Urothelium cell line (cell line): ENCODE data around the gene TNFRSF19.
"Not testable (repeated sequence)": the region's sequence is repeated elsewhere in the genome, so short reads cannot be mapped to it uniquely, and the experiment has no call there.

ENCODE experiments used
- DNase-seq: peaks from one replicate; pipeline ENCODE4 v3.0.0; 2011; ENCODE audit warnings: low spot score, mixed read lengths
- FAIRE-seq: peaks from 2 replicates; lab custom pipeline; 2011; peaks lifted over from hg19 to GRCh38; lab: Jason Lieb, UNC

Gene TNFRSF19

DNA sequence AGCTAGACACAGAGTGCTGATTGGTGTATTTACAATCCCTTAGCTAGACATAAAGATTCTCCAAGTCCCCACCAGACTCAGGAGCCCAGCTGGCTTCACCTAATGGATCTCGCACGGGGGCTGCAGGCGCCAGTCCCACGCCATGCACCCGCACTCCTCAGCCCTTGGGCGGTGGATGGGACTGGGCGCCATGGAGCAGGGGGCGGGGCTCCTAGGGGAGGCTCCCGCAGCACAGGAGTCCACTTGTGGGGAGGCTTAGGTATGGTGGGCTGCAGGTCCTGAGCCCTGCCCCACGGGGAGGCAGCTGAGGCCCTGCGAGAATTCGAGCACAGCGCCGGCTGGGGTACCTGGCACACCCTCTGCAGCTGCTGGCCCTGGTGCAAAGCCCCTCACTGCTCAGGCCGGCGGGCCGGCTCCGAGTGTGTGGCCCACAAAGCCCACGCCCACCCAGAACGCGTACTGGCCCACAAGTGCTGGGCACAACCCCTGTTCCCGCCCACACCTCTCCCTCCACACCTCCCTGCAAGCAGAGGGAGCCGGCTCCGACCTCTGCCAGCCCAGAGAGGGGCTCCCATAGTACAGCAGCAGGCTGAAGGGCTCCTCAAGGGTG lies 107.6 kb downstream of the TNFRSF19 start:
- FAIRE-seq, DNase-seq: not testable (repeated sequence)

DNA sequence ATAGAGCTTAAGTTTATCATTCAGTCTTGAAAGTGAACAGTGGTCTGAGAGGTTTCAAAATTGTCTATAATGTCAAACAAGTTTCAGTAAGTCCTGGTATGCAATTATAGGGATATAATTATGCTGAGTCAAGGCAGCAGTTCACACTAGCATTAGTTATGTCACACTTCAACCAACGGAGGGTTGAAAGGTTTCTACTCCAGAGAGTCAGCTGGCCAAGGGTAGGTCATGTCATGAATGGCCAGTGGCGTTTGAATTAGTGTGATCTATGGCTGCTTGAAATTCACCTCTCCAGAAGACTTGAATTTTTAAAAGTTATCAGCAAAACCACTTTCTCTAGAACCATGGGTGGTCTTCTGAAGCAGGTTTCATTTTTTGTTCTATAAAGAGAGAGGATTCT lies 108.6 kb downstream of the TNFRSF19 start:
- DNase-seq = no peak
- no peak for FAIRE-seq

DNA sequence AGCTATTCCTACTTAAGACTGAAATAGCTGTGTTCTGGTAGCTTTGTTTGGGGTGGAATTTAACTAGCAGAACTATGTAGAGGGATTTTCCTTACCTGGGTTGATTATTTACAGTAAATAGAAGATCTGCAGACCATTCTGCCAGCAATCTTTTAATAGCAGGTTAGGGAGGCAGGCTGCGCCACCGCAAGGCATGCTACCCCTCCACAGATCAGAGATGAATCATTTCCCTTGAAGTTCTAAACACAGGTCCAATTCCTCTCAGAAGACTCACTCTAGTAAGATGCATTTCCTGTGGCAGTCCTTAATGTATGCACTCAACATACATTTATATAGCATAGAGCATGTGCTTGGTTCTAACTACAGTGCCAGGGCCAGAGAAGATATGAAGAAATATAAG lies 109.0 kb downstream of the TNFRSF19 start:
- DNase-seq = no peak
- no peak for FAIRE-seq

DNA sequence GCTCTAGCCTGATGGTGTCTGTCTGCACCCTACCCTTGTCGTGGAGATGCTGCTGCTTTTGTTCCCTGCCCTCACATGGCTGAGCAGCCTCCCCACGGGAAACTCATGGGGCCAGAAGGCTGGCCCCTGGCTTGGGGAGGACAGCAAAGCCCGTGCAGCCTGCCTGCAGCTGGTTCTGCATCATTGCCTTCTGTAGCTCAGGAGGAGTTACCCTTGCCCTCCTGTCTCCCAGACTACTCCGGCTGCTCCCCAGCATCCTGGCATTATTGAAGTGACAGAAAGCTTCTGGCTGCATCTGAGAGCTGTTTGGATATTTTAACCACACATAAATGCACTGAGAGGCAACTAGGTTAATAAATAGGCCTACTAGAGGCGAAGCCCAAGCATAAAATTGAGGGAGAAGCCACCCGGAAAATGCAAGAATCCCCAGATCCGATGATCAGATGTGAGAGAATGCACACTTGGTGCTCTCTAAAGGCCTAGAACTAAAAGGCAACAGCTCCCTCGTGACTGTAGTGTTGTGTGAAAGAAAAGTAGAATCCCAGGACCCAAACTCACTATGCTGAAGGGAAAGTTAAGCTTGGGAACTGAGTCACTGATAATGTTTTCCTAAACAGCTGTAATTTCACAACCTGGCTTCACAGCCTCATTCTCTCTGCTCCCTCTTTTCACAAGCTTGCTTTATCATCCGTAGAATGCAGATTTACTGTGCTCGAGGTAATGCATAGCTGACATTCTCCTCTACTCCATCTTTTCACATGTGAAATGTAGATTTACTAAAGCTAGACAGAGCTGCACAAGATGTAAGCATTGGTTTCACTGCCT lies 110.8 kb downstream of the TNFRSF19 start:
- DNase-seq (no peak), FAIRE-seq (no peak)

DNA sequence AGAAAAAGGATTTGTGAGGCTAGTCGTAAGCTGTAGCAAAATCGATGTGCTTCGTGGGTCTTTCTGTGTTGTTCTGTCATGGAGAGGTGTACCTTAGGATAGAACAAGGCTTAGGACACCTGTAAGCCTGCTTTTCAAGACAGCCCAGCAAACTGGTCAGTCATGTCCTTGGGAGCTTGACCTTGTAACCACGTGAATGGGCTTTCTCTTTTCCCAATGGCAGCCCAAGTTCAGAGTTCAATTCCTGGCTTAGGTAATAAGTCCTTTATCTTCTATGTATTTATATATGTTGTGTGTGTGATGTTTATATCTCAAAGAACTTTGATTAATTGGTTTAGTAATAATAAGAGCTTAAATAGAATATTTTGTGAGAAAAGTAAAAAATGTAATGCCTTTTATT lies 112.9 kb downstream of the TNFRSF19 start:
- FAIRE-seq (no peak), DNase-seq (no peak)

DNA sequence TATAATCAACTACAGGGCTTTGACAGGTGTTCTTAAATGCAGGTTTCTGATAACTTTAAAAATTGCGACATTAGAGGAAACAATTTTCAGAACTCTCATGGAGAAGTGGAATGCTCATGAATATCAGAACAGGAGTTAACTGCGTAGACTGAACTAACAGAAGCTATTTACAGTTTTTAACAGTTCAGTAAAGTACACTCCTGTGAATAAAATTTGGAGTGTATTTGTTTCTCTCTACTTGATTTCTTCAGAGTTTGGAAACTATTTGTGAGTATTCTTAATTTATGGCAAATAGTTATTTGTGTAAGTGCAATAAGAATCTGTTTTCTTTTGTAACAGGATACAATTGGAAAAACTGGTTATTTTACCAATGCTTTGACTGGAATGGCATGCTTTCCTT lies 114.4 kb downstream of the TNFRSF19 start:
- no peak for DNase-seq
- FAIRE-seq = no peak

DNA sequence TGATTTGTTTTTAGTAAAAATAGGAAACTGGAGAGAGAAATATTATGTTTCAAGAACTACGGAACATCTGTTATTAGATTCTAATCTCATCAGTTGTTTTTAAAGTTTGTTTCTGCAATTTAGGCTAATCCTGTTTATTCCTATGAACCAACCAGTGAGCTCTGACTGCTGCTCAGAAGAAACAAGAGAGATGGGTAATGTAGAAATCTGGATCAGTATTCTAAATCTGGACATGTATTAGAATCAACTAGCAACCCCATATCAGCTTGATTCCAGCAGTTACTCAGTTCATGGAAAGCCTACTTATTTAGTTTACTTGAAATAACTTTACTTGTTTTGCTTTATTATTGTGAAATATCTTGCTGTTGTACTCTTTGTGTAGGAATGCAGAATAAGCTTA lies 115.2 kb downstream of the TNFRSF19 start:
- FAIRE-seq = no peak
- no peak for DNase-seq

DNA sequence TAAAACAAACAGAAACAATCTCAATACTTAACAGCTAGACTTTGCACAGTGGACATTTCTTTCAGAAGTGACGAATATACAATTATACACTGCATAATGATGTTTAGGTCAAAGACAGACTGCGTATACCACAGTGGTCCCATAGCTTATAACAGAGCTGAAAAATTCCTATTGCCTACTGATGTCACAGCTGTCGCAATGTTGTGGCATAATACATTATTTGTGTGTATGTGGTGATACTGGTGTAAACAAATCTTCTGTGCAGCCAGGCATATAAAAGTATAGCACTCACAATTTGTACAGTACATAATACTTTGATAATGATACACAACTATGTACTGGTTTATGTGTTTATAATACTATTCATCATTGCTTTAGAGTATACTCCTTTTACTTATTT lies 116.7 kb downstream of the TNFRSF19 start:
- FAIRE-seq (no peak), DNase-seq (no peak)

DNA sequence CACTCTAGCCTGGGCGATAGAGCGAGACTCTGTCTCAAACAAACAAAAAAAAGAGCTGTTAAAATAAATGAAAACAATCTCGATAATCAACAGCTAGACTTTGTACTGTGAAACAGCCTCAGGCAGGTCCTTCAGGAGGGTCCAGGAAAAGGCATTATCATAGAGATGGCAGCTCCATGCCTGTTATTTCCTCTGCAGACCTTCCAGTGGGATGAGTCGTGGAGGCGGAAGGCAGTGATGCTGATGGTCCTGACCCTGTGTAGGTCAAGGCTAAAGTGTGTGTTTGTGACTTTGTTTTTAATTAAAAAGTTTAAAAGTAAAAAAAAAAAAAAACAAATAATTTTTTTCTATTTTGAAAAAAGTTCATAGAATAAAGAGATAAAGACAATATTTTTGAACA lies 117.4 kb downstream of the TNFRSF19 start:
- DNase-seq (no peak), FAIRE-seq (no peak)

DNA sequence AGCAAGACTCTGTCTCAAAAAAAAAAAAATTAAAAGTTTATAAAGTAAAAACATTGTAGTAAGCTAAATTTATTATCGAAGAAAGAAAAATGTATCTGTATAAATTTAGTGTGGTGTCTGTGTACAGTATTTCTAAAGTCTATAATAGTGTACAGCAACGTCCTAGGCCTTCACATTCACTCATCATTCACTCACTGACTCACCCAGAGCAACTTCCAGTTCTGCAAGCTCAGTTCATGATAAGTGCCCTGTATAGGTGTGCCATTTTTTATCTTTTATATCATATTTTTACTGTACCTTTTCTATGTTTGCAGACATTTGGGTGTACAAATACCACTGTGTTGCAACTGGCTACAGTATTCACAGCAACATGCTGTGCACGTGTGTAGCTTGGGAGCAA lies 118.1 kb downstream of the TNFRSF19 start:
- no peak for FAIRE-seq
- DNase-seq = no peak

DNA sequence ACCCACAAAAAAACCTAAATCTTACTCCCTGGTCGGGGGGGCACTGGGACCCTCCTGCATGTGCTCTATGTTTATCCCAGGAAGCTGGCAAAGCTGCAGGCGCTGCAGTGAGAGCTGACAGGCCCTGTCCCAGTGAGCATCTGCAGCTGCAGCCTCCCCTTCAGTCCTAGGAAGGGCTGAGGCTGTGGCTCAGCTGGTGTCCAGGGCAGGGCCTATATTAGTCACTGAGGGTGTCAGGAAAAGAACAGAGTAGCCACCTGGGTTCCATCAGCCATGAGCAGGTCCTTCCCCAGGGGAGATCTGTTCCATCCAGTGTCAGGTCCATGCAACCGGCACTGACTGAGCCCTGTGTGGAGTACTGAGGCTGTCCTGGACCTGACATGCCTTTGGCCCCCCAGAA lies 120.5 kb downstream of the TNFRSF19 start:
- FAIRE-seq (no peak), DNase-seq (no peak)

DNA sequence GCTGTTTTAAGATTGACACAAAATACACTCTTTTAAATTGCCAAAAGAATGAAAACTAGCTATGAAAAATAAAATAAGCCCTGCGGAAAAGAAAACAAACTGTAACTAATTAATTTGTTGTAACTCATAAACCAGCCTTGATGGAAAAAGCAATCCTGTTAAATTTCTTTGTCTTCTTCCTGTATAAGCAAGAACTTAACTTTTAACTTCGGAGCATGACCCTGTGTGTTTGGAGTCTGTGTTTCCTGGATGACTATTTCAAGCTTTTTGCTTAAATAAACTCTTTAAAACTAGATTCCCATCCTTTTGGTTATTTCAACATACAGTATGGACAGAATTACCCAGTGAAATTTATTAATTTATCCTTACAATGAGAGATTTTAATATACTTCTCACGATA lies 122.6 kb downstream of the TNFRSF19 start:
- FAIRE-seq (no peak), DNase-seq (no peak)

DNA sequence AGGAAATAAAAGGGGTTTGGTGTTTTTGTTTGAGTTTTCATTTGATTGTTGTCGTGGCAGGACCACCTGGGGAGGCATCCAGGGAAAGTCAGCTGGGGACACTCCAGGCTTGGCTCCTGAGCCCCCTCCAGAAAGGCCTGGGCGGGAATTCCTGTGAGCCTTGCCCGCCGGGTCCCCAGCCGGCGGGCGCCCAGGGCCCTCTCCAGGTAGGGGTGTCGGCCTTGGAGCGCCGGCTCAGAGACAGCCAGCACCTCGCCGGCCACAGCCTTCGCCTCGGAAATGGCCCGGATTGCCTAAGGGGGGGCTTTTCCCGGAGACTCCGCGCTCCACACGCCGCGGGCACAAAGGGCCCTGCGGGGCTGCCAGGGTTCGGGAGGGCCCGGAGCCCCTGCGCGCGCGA lies 125.0 kb downstream of the TNFRSF19 start:
- FAIRE-seq (no peak), DNase-seq (no peak)

DNA sequence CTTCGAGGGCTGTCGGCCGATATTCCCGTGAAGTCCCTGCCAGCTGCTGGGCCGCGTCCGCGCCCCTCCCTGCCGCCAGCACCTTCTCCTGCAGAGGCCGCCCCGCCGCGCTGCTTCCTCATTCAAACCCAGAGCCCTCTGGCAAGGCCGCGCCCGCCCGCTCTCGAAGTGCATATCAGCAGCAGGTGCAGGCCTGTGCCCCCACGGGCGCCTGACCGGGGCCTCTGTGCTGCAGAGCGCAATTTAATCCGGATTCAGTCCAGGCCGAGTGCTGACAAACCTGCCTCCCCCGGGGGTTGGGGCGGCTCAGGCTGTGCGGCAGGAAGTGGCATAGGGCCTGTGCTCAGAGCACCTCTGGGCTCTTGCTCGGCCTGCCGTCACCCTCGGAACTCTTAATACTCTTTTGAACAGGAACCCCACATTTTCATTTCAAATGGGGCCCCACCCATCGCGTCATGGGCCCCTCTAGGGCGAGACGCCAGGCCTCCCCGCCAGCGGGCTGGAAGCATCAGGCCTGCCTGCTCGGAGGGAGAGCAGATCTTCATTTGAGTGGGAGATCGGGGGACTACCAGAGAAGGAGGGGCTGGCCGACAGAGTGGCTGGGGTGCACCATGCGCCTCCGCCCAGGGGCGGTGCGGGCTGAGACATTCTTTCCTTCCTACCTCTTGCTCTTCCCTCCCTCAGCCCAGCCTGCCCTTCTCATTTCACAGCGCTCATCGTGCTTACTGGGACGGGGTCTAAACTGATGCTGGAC lies 125.7 kb downstream of the TNFRSF19 start:
- DNase-seq (no peak), FAIRE-seq (no peak)

DNA sequence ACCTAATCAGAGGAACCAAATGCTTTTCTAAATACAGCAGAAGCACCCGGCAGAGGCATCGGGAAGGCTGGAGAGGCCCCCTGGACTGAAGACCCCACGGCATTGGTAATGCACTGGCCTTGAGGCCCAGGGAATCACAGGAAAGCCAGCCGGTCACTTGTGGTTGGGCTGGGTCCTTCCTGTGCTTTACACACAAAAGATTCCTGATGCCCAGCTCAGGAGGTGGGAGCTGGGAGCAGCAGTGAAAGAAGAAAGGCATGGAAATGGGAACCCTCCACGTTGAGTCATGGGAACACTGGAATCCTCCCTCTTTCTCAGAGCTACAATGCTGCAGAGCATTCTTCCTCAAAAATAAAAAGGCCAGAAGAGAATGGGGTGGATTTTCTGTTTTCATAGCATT lies 126.4 kb downstream of the TNFRSF19 start:
- DNase-seq (no peak), FAIRE-seq (no peak)

DNA sequence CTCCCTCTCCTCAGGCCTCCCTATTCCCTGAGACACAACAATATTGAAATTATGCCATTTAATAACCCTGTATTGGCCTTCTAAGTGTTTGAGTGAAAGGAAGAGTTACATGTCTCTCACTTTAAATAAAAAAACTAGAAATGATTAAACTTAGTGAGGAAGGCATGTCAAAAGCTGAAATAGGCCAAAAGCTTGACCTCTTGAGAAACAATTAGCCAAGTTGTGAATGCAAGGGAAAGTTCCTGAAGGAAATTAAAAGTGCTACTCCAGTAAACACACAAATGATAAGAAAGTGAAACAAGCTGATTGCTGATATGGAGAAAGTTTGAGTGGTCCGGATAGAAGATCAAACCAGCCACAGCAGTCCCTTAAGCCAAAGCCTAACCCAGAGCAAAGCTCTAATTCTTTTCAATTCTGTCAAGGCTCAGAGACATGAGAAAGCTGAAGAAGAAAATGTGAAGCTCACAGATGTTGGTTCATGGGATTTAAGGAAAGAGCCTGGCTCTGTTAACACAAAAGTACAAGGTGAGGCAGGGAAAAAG lies 127.6 kb downstream of the TNFRSF19 start:
- DNase-seq (no peak), FAIRE-seq (no peak)

DNA sequence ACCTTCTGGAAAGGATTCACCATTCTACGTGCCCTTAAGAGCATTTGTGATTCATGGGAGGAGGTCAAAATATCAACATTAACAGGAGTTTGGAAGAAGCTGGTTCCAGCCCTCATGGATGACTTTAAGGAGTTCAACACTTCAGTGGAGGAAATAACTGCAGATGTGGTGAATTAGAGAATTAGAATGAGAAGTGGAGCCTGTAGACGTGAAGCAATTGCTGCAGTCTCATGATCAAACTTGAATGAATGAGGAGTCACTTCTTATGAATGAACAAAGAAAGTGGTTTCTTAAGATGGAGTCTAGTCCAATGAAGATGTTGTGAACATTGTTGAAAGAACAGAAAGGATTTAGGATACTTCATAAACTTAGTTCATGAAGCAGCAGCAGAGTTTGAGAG lies 129.1 kb downstream of the TNFRSF19 start:
- no peak for DNase-seq

DNA sequence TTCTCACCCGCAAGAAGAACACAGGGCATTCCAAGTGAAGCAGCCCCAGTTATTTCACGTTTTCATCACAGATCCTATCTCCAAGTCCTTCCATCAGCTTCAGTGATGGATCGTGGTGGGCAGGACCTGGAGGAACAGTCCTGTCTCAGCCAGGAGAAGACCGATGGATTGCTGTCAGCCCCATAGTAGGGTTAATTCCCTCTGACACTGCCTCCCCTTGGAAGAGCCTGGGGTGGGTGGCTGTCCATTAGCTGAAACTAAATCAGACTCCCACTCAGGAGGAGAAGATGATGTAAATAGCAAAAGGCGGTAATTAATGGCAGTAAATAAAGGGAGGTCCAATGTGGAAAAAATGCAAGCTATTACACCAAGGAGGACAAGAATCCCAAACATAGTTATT lies 131.0 kb downstream of the TNFRSF19 start:
- DNase-seq (no peak), FAIRE-seq (no peak)

More for the DNA sequence above, 129.1 kb downstream of the TNFRSF19 start:
- no peak for FAIRE-seq

DNA sequence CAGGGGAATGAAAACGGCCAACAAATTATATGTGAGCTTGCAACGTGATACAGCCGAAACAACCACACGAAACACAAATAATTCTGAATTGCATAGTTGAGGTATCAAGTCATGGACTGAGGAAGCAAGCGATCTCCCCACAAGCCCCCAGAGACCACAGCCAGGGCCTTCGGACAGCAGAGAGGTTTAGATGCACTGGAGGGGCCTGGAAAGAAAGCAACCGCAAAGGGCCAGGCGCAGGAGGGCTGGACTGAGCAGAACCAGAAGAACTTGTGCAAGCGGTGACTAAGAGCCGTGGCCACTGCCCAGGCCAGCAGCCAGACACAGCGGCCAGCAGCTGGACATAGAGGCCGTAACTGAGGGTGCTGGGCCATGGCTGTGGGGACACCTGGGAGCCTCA lies 131.4 kb downstream of the TNFRSF19 start:
- no peak for DNase-seq
- no peak for FAIRE-seq

DNA sequence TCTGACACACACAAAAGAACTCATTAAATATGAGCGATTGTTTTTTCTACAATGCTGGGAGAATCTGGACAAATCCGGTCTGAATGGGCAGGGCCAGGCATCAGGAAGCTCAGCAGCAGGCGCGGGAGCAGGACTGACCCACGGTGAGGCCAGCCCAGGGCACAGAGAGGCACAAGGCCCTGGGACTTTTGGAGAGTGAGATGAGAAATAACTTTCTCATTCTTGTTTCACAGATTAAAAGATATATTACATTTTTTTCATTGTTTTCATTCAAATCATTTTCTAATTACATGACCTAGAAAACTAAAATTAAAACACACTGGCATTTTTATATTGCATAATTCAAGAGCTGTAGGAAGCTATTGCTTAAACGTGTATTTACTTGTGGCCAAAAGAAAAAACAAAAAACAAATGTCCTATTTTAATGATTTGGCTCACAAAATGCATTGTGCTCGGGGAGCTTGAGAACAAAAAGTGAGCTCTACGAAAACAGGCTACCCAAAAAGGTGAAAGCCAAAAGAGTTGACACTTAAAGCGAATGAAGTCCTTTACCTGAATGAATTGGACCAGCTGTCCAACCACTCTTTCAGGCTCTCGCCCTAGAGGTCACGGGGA lies 133.1 kb downstream of the TNFRSF19 start:
- FAIRE-seq = no peak
- DNase-seq = no peak

DNA sequence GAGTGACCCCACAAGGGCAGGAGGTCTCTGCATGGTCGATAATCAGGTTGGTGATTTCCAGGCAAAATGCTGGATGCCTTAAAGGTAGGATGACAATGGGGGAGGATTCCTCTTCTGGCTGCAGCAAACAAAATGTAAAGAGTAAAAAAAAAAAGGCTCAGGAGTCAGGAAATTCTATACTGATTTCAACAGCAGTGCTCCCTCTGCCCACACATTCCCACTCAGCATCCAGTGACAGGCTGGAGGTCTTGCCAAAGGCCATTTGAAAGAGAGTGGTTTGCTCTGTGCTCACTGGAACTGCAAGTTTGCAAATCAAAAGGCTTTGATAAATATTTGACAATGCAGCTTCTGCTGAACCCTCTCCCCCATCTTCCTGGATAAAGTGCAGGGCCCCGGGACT lies 135.4 kb downstream of the TNFRSF19 start:
- FAIRE-seq (no peak), DNase-seq (no peak)
